ENCODE data around the gene RARG.
"Not testable (repeated sequence)": the region's sequence is repeated elsewhere in the genome, so short reads cannot be mapped to it uniquely, and the experiment has no call there.

Gene RARG

GRCh38 chr12:53191096-53191884 lies 40.7 kb downstream of the RARG start:
- DNase-seq (ENCODE audit: low read depth): no peak

- peak; percentile 64 for DNase-seq (ENCODE audit: low read depth)
These were observed 41.8 kb downstream of the RARG start for GRCh38 chr12:53190108-53190729.

- DNase-seq (ENCODE audit: low read depth): no peak
These were observed 44.7 kb downstream of the RARG start for GRCh38 chr12:53187145-53187899.

GRCh38 chr12:53186745-53187144 lies 45.3 kb downstream of the RARG start:
- peak; percentile 66 for DNase-seq (ENCODE audit: low read depth)

- no peak for DNase-seq (ENCODE audit: low read depth)
These were observed 46.3 kb downstream of the RARG start for GRCh38 chr12:53185582-53186153.

- DNase-seq (ENCODE audit: low read depth): no peak
These were observed 47.2 kb downstream of the RARG start for GRCh38 chr12:53184828-53185227.

- no peak for DNase-seq (ENCODE audit: low read depth)
These were observed 49.1 kb downstream of the RARG start for GRCh38 chr12:53182903-53183302.

GRCh38 chr12:53181935-53182334 lies 50.1 kb downstream of the RARG start:
- DNase-seq (ENCODE audit: low read depth): no peak

GRCh38 chr12:53180931-53181645 lies 50.9 kb downstream of the RARG start:
- DNase-seq (ENCODE audit: low read depth): peak; percentile 76

- peak; percentile 98 for DNase-seq (ENCODE audit: low read depth)
These were observed 51.6 kb downstream of the RARG start, which contains the start of the genes CSAD and ZNF740 for GRCh38 chr12:53180220-53180930. Gene CSAD, minus strand, starts transcription at chr12:53180925. Its CDS starts 7,455 bp downstream, at chr12:53173470. Gene ZNF740, plus strand, starts transcription at chr12:53180722. Its CDS starts 1,262 bp downstream, at chr12:53181984.

GRCh38 chr12:53179687-53180219 lies 52.3 kb downstream of the RARG start:
- no peak for DNase-seq (ENCODE audit: low read depth)

GRCh38 chr12:53178803-53179202 lies 53.2 kb downstream of the RARG start:
- not testable (repeated sequence) for DNase-seq (ENCODE audit: low read depth)

- DNase-seq (ENCODE audit: low read depth): not testable (repeated sequence)
These were observed 54.6 kb downstream of the RARG start for GRCh38 chr12:53177447-53177846.

- no peak for DNase-seq (ENCODE audit: low read depth)
These were observed 55.3 kb downstream of the RARG start for GRCh38 chr12:53176750-53177149.

GRCh38 chr12:53174881-53175491 lies 57.0 kb downstream of the RARG start:
- peak; percentile 71 for DNase-seq (ENCODE audit: low read depth)

GRCh38 chr12:53173085-53173715 lies 58.8 kb downstream of the RARG start:
- peak; percentile 77 for DNase-seq (ENCODE audit: low read depth)

- DNase-seq (ENCODE audit: low read depth): peak; percentile 78
These were observed 59.7 kb downstream of the RARG start for GRCh38 chr12:53172352-53172751.

GRCh38 chr12:53171725-53172329 lies 60.2 kb downstream of the RARG start:
- peak; percentile 52 for DNase-seq (ENCODE audit: low read depth)

Measured in EH (cell line).